HepG2 (cell line): ENCODE results near the gene CHKB. TPM values are rescaled to one million over a fixed set of nuclear protein-coding genes. Genes with fewer than 3 reads are reported as not detected.

Source experiments
- CBX5 ChIP-seq: sonication (generic); formaldehyde crosslinking; IDR thresholded peaks from 2 replicates; pipeline ENCODE4 v1.4.0; 2020; ENCODE audit warnings: missing genetic modification reagents, borderline replicate concordance
- CEBPG ChIP-seq: IDR thresholded peaks from 2 replicates; pipeline ENCODE4 v1.6.1; 2016
- FOXC1 ChIP-seq: sonication (generic); formaldehyde crosslinking; IDR thresholded peaks from 2 replicates; pipeline ENCODE4 v1.8.0; 2022; ENCODE audit warnings: mild to moderate bottlenecking, missing genetic modification reagents, borderline replicate concordance
- FOXP4 ChIP-seq: sonication (generic); formaldehyde crosslinking; IDR thresholded peaks from 2 replicates; pipeline ENCODE4 v1.4.0; 2020; ENCODE audit warnings: missing genetic modification reagents
- KDM5A ChIP-seq: fragments of 200-600 bp; sonication (generic); IDR thresholded peaks from 2 replicates; pipeline ENCODE4 v1.7.0; 2018; ENCODE audit warnings: antibody characterized with exemption, mild to moderate bottlenecking, low read length, borderline replicate concordance
- MATR3 ChIP-seq: sonication (generic); formaldehyde crosslinking; IDR thresholded peaks from 2 replicates; pipeline ENCODE4 v1.4.0; 2020; ENCODE audit warnings: missing genetic modification reagents
- MAX ChIP-seq: IDR thresholded peaks from 2 replicates; pipeline ENCODE4 v1.6.1; 2012; ENCODE audit warnings: inconsistent platforms
- SETDB1 ChIP-seq: sonication (generic); formaldehyde crosslinking; IDR thresholded peaks from 2 replicates; pipeline ENCODE4 v1.5.1; 2020; ENCODE audit warnings: missing genetic modification reagents, mild to moderate bottlenecking, borderline replicate concordance
- SRY ChIP-seq: sonication (generic); formaldehyde crosslinking; IDR thresholded peaks from 2 replicates; pipeline ENCODE4 v1.8.0; 2022; ENCODE audit warnings: mild to moderate bottlenecking, missing genetic modification reagents
- TBL1XR1 ChIP-seq: fragments of 150-350 bp; IDR thresholded peaks from 2 replicates; pipeline ENCODE4 v1.6.1; 2014; ENCODE audit warnings: borderline replicate concordance, low read length; ENCODE audit not compliant: partially characterized antibody
- TEAD3 ChIP-seq: optimal IDR thresholded peaks from 2 replicates; pipeline ENCODE3; 2016; ENCODE audit warnings: borderline replicate concordance
- TOE1 ChIP-seq: sonication (generic); formaldehyde crosslinking; IDR thresholded peaks from 2 replicates; pipeline ENCODE4 v1.4.0; 2020; ENCODE audit warnings: mild to moderate bottlenecking, missing genetic modification reagents
- ZFP36L2 ChIP-seq: sonication (generic); formaldehyde crosslinking; IDR thresholded peaks from 2 replicates; pipeline ENCODE4 v1.4.0; 2020; ENCODE audit warnings: missing genetic modification reagents
- ZNF275 ChIP-seq: sonication (generic); formaldehyde crosslinking; IDR thresholded peaks from 2 replicates; pipeline ENCODE4 v1.8.0; 2022; ENCODE audit warnings: missing genetic modification reagents, mild to moderate bottlenecking, inconsistent platforms, borderline replicate concordance
- ZNF30 ChIP-seq: sonication (generic); formaldehyde crosslinking; IDR thresholded peaks from 2 replicates; pipeline ENCODE4 v1.5.0; 2020; ENCODE audit warnings: mild to moderate bottlenecking, missing genetic modification reagents
- ZNF34 ChIP-seq: sonication (generic); formaldehyde crosslinking; IDR thresholded peaks from 2 replicates; pipeline ENCODE4 v1.4.0; 2020; ENCODE audit warnings: mild to moderate bottlenecking, missing genetic modification reagents, borderline replicate concordance
- ZNF44 ChIP-seq: sonication (generic); formaldehyde crosslinking; IDR thresholded peaks from 2 replicates; pipeline ENCODE4 v1.5.1; 2020; ENCODE audit warnings: mild to moderate bottlenecking, missing genetic modification reagents
- ZZZ3 ChIP-seq: sonication (generic); formaldehyde crosslinking; IDR thresholded peaks from 2 replicates; pipeline ENCODE4 v1.4.0; 2020; ENCODE audit warnings: missing genetic modification reagents, mild to moderate bottlenecking, borderline replicate concordance
- polyA plus RNA-seq, 8 experiments: library from polyadenylated mRNA; depleted of rRNA in 3 of 8; stranded (reverse) in 7 of 8; unstranded in 1 of 8; fragments of >200 nt; fragmentation: Illumina TruSeq in 4 of 8; extraction: Trizol in 4 of 8; gene quantifications; 2 replicates each; pipeline versions ENCODE4 v1.2.1 to v1.2.3, GENCODE V29; 2011 to 2016; ENCODE audit warnings: low read depth in 4 of 8, missing spikeins in 1 of 8, mixed read lengths in 1 of 8; ENCODE audit not compliant: insufficient read depth in 1 of 8
- total RNA-seq, 5 experiments: library from RNA; depleted of rRNA; stranded (reverse); fragments of >200 nt; fragmentation: Illumina TruSeq; extraction: Trizol; gene quantifications; 2 replicates each; pipeline ENCODE4 v1.2.3, GENCODE V29; 2016; ENCODE audit warnings: low read depth in 1 of 5
- TF ChIP-seq, protein P1 (sequence below): sonication (generic); formaldehyde crosslinking; IDR thresholded peaks from 2 replicates; pipeline ENCODE4 v1.4.0; 2020; ENCODE audit warnings: missing genetic modification reagents
- TF ChIP-seq, protein P2 (sequence below): sonication (generic); formaldehyde crosslinking; IDR thresholded peaks from 2 replicates; pipeline ENCODE4 v1.4.0; 2020; ENCODE audit warnings: missing genetic modification reagents, borderline replicate concordance

Gene CHKB
- total and polyA plus RNA-seq, 2 of the 13 experiments (the other 11 are each of a cell fraction or from before 2014, with no cell fraction given): 24.5 to 42.7 TPM

GRCh38 chr22:50621948-50622722 is 39.5 kb upstream of the CHKB start (continued):
- TF ChIP-seq, protein P1, sequence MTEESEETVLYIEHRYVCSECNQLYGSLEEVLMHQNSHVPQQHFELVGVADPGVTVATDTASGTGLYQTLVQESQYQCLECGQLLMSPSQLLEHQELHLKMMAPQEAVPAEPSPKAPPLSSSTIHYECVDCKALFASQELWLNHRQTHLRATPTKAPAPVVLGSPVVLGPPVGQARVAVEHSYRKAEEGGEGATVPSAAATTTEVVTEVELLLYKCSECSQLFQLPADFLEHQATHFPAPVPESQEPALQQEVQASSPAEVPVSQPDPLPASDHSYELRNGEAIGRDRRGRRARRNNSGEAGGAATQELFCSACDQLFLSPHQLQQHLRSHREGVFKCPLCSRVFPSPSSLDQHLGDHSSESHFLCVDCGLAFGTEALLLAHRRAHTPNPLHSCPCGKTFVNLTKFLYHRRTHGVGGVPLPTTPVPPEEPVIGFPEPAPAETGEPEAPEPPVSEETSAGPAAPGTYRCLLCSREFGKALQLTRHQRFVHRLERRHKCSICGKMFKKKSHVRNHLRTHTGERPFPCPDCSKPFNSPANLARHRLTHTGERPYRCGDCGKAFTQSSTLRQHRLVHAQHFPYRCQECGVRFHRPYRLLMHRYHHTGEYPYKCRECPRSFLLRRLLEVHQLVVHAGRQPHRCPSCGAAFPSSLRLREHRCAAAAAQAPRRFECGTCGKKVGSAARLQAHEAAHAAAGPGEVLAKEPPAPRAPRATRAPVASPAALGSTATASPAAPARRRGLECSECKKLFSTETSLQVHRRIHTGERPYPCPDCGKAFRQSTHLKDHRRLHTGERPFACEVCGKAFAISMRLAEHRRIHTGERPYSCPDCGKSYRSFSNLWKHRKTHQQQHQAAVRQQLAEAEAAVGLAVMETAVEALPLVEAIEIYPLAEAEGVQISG (CRISPR knock-in tag): peak; percentile 86
- peak; percentile 36 for TF ChIP-seq TEAD3 (CRISPR knock-in tag)
- TF ChIP-seq, protein P2, sequence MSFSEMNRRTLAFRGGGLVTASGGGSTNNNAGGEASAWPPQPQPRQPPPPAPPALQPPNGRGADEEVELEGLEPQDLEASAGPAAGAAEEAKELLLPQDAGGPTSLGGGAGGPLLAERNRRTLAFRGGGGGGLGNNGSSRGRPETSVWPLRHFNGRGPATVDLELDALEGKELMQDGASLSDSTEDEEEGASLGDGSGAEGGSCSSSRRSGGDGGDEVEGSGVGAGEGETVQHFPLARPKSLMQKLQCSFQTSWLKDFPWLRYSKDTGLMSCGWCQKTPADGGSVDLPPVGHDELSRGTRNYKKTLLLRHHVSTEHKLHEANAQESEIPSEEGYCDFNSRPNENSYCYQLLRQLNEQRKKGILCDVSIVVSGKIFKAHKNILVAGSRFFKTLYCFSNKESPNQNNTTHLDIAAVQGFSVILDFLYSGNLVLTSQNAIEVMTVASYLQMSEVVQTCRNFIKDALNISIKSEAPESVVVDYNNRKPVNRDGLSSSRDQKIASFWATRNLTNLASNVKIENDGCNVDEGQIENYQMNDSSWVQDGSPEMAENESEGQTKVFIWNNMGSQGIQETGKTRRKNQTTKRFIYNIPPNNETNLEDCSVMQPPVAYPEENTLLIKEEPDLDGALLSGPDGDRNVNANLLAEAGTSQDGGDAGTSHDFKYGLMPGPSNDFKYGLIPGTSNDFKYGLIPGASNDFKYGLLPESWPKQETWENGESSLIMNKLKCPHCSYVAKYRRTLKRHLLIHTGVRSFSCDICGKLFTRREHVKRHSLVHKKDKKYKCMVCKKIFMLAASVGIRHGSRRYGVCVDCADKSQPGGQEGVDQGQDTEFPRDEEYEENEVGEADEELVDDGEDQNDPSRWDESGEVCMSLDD (CRISPR knock-in tag): peak; percentile 68; the same call in 1 of the 2 replicates
- TF ChIP-seq TOE1: no peak
- TF ChIP-seq CBX5 (CRISPR knock-in tag): 0 out of 2 replicates have a peak, but pooled peaks have one; percentile 31
- no peak for TF ChIP-seq ZZZ3
- no peak for TF ChIP-seq FOXC1
- no peak for TF ChIP-seq ZNF44 (CRISPR knock-in tag)
- no peak for TF ChIP-seq KDM5A
- TF ChIP-seq MAX: no peak
- TF ChIP-seq SETDB1 (CRISPR knock-in tag): no peak
- TF ChIP-seq CEBPG: peak; percentile 24; the same call in 1 of the 2 replicates
- TF ChIP-seq MATR3 (CRISPR knock-in tag): no peak
- peak; percentile 56; the same call in 1 of the 2 replicates for TF ChIP-seq ZNF30 (CRISPR knock-in tag)
- TF ChIP-seq ZNF275 (CRISPR knock-in tag): 0 out of 2 replicates have a peak, but pooled peaks have one; percentile 21
- no peak for TF ChIP-seq TBL1XR1
- TF ChIP-seq FOXP4 (CRISPR knock-in tag): no peak
- TF ChIP-seq ZNF34 (CRISPR knock-in tag): 0 out of 2 replicates have a peak, but pooled peaks have one; percentile 26
- 0 out of 2 replicates have a peak, but pooled peaks have one; percentile 16 for TF ChIP-seq SRY (CRISPR knock-in tag)
- TF ChIP-seq ZFP36L2 (CRISPR knock-in tag): no peak
